ENCODE data around the gene PRRG4.

DNA sequence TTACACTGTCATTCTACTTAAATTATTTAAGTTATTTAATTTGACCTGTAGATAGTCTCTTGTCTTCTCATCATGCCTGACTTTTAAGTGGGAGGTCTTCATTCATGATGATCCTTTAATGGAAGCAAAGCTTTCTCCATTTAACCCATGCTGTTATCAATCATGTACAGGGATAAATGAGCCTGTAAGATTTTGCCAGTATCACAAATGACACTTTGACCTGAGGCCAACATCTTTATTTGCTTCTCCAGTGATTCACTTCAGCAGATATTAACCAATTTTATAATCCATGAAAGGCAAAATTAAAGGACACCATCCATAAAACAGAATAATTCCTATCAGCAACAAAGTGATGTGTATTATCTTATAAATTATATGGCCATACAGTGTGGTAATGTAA lies 42.9 kb upstream of the PRRG4 start:
- TF ChIP-seq, protein P1, sequence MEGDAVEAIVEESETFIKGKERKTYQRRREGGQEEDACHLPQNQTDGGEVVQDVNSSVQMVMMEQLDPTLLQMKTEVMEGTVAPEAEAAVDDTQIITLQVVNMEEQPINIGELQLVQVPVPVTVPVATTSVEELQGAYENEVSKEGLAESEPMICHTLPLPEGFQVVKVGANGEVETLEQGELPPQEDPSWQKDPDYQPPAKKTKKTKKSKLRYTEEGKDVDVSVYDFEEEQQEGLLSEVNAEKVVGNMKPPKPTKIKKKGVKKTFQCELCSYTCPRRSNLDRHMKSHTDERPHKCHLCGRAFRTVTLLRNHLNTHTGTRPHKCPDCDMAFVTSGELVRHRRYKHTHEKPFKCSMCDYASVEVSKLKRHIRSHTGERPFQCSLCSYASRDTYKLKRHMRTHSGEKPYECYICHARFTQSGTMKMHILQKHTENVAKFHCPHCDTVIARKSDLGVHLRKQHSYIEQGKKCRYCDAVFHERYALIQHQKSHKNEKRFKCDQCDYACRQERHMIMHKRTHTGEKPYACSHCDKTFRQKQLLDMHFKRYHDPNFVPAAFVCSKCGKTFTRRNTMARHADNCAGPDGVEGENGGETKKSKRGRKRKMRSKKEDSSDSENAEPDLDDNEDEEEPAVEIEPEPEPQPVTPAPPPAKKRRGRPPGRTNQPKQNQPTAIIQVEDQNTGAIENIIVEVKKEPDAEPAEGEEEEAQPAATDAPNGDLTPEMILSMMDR (conservative IDR thresholded peaks at IDR 0.05 in 1 of 2, IDR thresholded peaks at IDR 0.05 in 1 of 2; ENCODE audit: low read depth in 1 of 2, low read length in 2 of 2): no peak
- TF ChIP-seq EZH2 (IDR thresholded peaks at IDR 0.05; ENCODE audit: low read length, missing control alignments): no peak

Measured in fibroblast of lung (primary cell).